Natural killer cell (primary cell): ENCODE measurements around the gene SNAPC3. TPM values are rescaled to one million over a fixed set of nuclear protein-coding genes. Genes with fewer than 3 reads are reported as not detected.

Experiments used
- ATAC-seq, 3 donors: fragments of 150-1000 bp in 2 of 3; fragments of 200-7000 bp in 1 of 3; cut with Tn5 transposase; 1 replicate in 1 of 3; 2 replicates in 2 of 3; pipeline ENCODE4 v1.10.0; 2021; ENCODE audit warnings: mild to moderate bottlenecking in 2 of 3, moderate library complexity in 2 of 3
- DNase-seq, 2 donors: peaks; one replicate each; pipeline versions ENCODE4 v3.0.0 to v3.0.0-alpha.2; 2013 to 2021; ENCODE audit warnings: mixed read lengths in 1 of 2
- H3K27ac ChIP-seq: one replicate; pipeline ENCODE4 v1.5.1; 2013; ENCODE audit warnings: mild to moderate bottlenecking, low read length
- H3K27me3 ChIP-seq: one replicate; pipeline ENCODE4 v1.6.1; 2013; ENCODE audit warnings: low read length; ENCODE audit not compliant: control insufficient read depth, insufficient read depth
- H3K36me3 ChIP-seq: one replicate; pipeline ENCODE4 v1.6.1; 2013; ENCODE audit warnings: low read length; ENCODE audit not compliant: control insufficient read depth, insufficient read depth
- H3K4me1 ChIP-seq: one replicate; pipeline ENCODE4 v1.6.1; 2013; ENCODE audit warnings: low read length; ENCODE audit not compliant: control insufficient read depth, insufficient read depth
- H3K4me3 ChIP-seq: one replicate; pipeline ENCODE4 v1.5.1; 2013; ENCODE audit warnings: low read length
- H3K9me3 ChIP-seq: one replicate; pipeline ENCODE4 v1.6.1; 2013; ENCODE audit warnings: low read length; ENCODE audit not compliant: control insufficient read depth, insufficient read depth
- H3K27ac Mint-ChIP-seq, 2 donors: one replicate each; pipeline ENCODE4 v1.8.0; 2022; ENCODE audit warnings: mild to moderate bottlenecking in 2 of 2, mixed read lengths in 2 of 2, moderate library complexity in 1 of 2
- H3K27me3 Mint-ChIP-seq, 2 donors: one replicate each; pipeline ENCODE4 v1.8.0; 2022; ENCODE audit warnings: low read depth in 2 of 2, mixed read lengths in 2 of 2
- H3K36me3 Mint-ChIP-seq: one replicate; pipeline ENCODE4 v1.8.0; 2022; ENCODE audit warnings: mixed read lengths
- H3K4me1 Mint-ChIP-seq, 2 donors: one replicate each; pipeline ENCODE4 v1.8.0; 2022; ENCODE audit warnings: mixed read lengths in 2 of 2
- H3K4me3 Mint-ChIP-seq: one replicate; pipeline ENCODE4 v1.8.0; 2022; ENCODE audit warnings: mild to moderate bottlenecking, moderate library complexity, mixed read lengths
- H3K9me3 Mint-ChIP-seq, 2 donors: one replicate each; pipeline ENCODE4 v1.8.0; 2022; ENCODE audit warnings: mixed read lengths in 2 of 2
- CTCF ChIP-seq: fragments of 200-600 bp; IDR thresholded peaks from one replicate; pipeline ENCODE4 v1.8.0; 2022; ENCODE audit warnings: antibody characterized with exemption
- WGBS: methylation state at CpG from one replicate; pipeline ENCODE4 v1.1.7; 2013; ENCODE audit warnings: missing lambda C conversion rate; ENCODE audit not compliant: insufficient coverage; 5-methylcytosine and 5-hydroxymethylcytosine counted together
- intact Hi-C: fragments of 100-400 bp; cut with micrococcal nuclease; formaldehyde crosslinking; loops from one replicate; pipeline ENCODE4 v1.14.2; 2022
- total RNA-seq, 4 donors: library from RNA; stranded (reverse); fragments of 120-200 nt in 1 of 4; gene quantifications; one replicate each; pipeline versions ENCODE4 v1.2.3 to v1.2.4, GENCODE V29; 2013 to 2022

Gene SNAPC3
- total RNA-seq, 3 donors from 2014 or later (not counting 1 experiment from before 2014, with no cell fraction given) = 18.5 to 22.2 (median 19.2) TPM

GRCh38 chr9:15480028-15480427 lies 57.4 kb downstream of the SNAPC3 start:
- no peak for ATAC-seq
- intact Hi-C loops = no loop called here
- no peaks in the 10 kb centered on the region for H3K36me3 Mint-ChIP-seq
- no CpG with 5 or more reads among the region's 1 CpG for WGBS
- H3K36me3 ChIP-seq = peaks cover 36% of the 10 kb centered on the region
- H3K27me3 Mint-ChIP-seq = no peaks in the 10 kb centered on the region
- peaks cover 0 to 23% of the 10 kb centered on the region in 2 donors for H3K4me1 Mint-ChIP-seq
- H3K4me1 ChIP-seq = no peaks in the 10 kb centered on the region
- H3K27ac Mint-ChIP-seq = peak overlapping the region in 1 of 2 donors; percentile 5
- H3K4me3 Mint-ChIP-seq = no peak overlapping the region
- no peaks in the 10 kb centered on the region for H3K27me3 ChIP-seq
- DNase-seq = no peak
- H3K9me3 Mint-ChIP-seq = no peaks in the 10 kb centered on the region
- H3K9me3 ChIP-seq = no peaks in the 10 kb centered on the region
- H3K27ac ChIP-seq = no peak overlapping the region
- TF ChIP-seq CTCF = no peak
- no peak overlapping the region for H3K4me3 ChIP-seq

DNA sequence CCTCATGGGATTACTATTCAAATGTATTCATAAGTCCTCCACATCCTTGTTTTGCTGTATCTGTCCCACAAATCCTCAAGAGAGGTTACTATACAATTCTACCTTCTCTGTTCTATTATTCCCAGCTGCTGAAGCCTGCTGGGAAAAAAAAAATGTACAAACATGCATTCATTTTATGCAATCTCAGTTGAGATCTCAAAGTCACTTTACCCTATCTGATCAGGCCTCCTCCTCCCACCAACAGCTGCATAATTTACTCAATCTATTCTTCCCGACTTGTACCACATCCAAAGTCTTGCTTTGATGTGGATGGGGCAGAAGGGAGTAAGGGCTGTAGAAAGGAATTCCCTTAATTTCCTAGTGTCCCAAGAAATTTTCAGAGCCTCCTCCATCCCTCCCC lies 59.5 kb downstream of the SNAPC3 start:
- no peak for ATAC-seq
- Mint-ChIP-seq H3K27me3 (no peaks in the 10 kb centered on the region), H3K36me3 (no peaks in the 10 kb centered on the region), H3K9me3 (no peaks in the 10 kb centered on the region), H3K4me1 (peaks cover 0 to 23% of the 10 kb centered on the region in 2 donors), H3K27ac (peak overlapping the region; percentile 11 to 17), H3K4me3 (no peak overlapping the region)
- H3K27me3 ChIP-seq = no peaks in the 10 kb centered on the region
- H3K27ac ChIP-seq = no peak overlapping the region
- no peak for TF ChIP-seq CTCF
- WGBS = no CpG with 5 or more reads among the region's 1 CpG
- H3K9me3 ChIP-seq = no peaks in the 10 kb centered on the region
- H3K36me3 ChIP-seq = peaks cover 41% of the 10 kb centered on the region
- DNase-seq = no peak
- intact Hi-C loops = no loop called here
- H3K4me3 ChIP-seq = no peak overlapping the region
- H3K4me1 ChIP-seq = no peaks in the 10 kb centered on the region

DNA sequence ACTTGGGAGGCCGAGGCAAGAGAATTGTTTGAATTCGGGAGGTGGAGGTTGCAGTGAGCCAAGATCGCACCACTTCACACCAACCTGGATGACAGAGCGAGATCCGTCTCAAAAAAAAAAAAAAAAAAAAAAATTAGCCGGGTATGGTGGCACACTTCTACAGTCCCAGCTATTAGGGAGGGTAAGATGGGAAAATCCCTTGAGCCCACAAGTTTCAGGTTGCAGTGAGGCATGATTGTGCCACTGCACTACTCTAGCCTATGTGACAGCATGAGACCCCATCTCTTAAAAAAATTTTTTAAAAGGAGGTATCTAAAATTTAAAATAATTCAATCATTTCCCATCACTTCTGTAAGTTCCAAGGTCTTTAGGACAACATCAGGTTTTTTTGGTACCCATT lies 62.1 kb downstream of the SNAPC3 start:
- intact Hi-C loops = loop anchor here (5.0 kb wide), 1 partner anchor 208 kb away; no protein-coding TSS in a partner anchor
- no peaks in the 10 kb centered on the region for H3K27me3 ChIP-seq
- H3K4me1 Mint-ChIP-seq = peaks cover 0 to 23% of the 10 kb centered on the region in 2 donors
- H3K4me3 ChIP-seq = no peak overlapping the region
- no peaks in the 10 kb centered on the region for H3K4me1 ChIP-seq
- H3K27ac Mint-ChIP-seq = peak overlapping the region in 1 of 2 donors; percentile 15
- WGBS = 80% methylated on average over 1 of the region's 6 CpGs
- no peak overlapping the region for H3K27ac ChIP-seq
- TF ChIP-seq CTCF = no peak
- no peaks in the 10 kb centered on the region for H3K9me3 ChIP-seq
- H3K27me3 Mint-ChIP-seq = no peaks in the 10 kb centered on the region
- no peak overlapping the region for H3K4me3 Mint-ChIP-seq
- no peaks in the 10 kb centered on the region for H3K9me3 Mint-ChIP-seq
- H3K36me3 Mint-ChIP-seq = no peaks in the 10 kb centered on the region
- DNase-seq = no peak
- no peak for ATAC-seq
- H3K36me3 ChIP-seq = peaks cover 37% of the 10 kb centered on the region
